Measurements from ENCODE around the gene CHRND.

Gene CHRND

GRCh38 chr2:232523682-232524597 lies 2.0 kb upstream of the CHRND start (continued):
- TF ChIP-seq ZNF416 (tag by site-specific recombination; IDR thresholded peaks at IDR 0.05) (no peak), ZNF623 (tag by site-specific recombination; IDR thresholded peaks at IDR 0.05) (no peak), OSR2 (tag by site-specific recombination; IDR thresholded peaks at IDR 0.05) (no peak; the same call in 1 of the 2 replicates), ZXDB (tag by site-specific recombination; IDR thresholded peaks at IDR 0.05) (no peak), ZNF837 (tag by site-specific recombination; IDR thresholded peaks at IDR 0.05) (no peak), ZBTB26 (tag by site-specific recombination; optimal IDR thresholded peaks at IDR 0.05) (peak; percentile 79), ZIC2 (tag by site-specific recombination; IDR thresholded peaks at IDR 0.05) (0 out of 2 replicates have a peak, but pooled peaks have one; percentile 45), ZNF654 (tag by site-specific recombination; IDR thresholded peaks at IDR 0.05; ENCODE audit: low read depth) (peak; percentile 18; the same call in 1 of the 2 replicates), ZNF555 (tag by site-specific recombination; conservative IDR thresholded peaks at IDR 0.05) (no peak), ZNF639 (tag by site-specific recombination; IDR thresholded peaks at IDR 0.05) (no peak), ZNF473 (tag by site-specific recombination; IDR thresholded peaks at IDR 0.05) (no peak), OVOL3 (tag by site-specific recombination; IDR thresholded peaks at IDR 0.05) (no peak), ZSCAN30 (tag by site-specific recombination; IDR thresholded peaks at IDR 0.05) (0 out of 2 replicates have a peak, but pooled peaks have one; percentile 24), ZNF426 (tag by site-specific recombination; IDR thresholded peaks at IDR 0.05) (no peak), PRDM6 (tag by site-specific recombination; IDR thresholded peaks at IDR 0.05) (no peak), ATF2 (tag by site-specific recombination; IDR thresholded peaks at IDR 0.05; ENCODE audit: low read depth) (no peak), ZNF561 (tag by site-specific recombination; IDR thresholded peaks at IDR 0.05; ENCODE audit: borderline replicate concordance) (peak; percentile 75; the same call in 1 of the 2 replicates), ZNF132 (tag by site-specific recombination; IDR thresholded peaks at IDR 0.05; ENCODE audit: borderline replicate concordance) (no peak), ZBTB10 (tag by site-specific recombination; IDR thresholded peaks at IDR 0.05) (no peak), KLF17 (tag by site-specific recombination; IDR thresholded peaks at IDR 0.05) (no peak), ZNF629 (tag by site-specific recombination; IDR thresholded peaks at IDR 0.05) (no peak), ZNF501 (tag by site-specific recombination; IDR thresholded peaks at IDR 0.05) (no peak), ZBTB44 (tag by site-specific recombination; IDR thresholded peaks at IDR 0.05) (no peak), ZNF510 (tag by site-specific recombination; IDR thresholded peaks at IDR 0.05; ENCODE audit: insufficient replicate concordance) (no peak), ZNF830 (tag by site-specific recombination; IDR thresholded peaks at IDR 0.05; ENCODE audit: low read depth) (no peak), ZNF670 (tag by site-specific recombination; IDR thresholded peaks at IDR 0.05; ENCODE audit: low read depth) (no peak), ZNF658 (tag by site-specific recombination; IDR thresholded peaks at IDR 0.05) (no peak), ZNF701 (tag by site-specific recombination; IDR thresholded peaks at IDR 0.05) (no peak)
